Mononuclear cell (primary cell): ENCODE results near the gene KRTAP10-9. TPM values are rescaled to one million over a fixed set of nuclear protein-coding genes. Genes with fewer than 3 reads are reported as not detected.
"Not testable (repeated sequence)": the region's sequence is repeated elsewhere in the genome, so short reads cannot be mapped to it uniquely, and the experiment has no call there.

Experiments used
- H3K27me3 ChIP-seq: 2 replicates; pipeline ENCODE4 v1.6.0; 2011; ENCODE audit warnings: low read length, control low read depth; ENCODE audit not compliant: insufficient read depth
- H3K4me1 ChIP-seq: 2 replicates; pipeline ENCODE4 v1.5.1; 2011; ENCODE audit warnings: mild to moderate bottlenecking, low read length, control low read depth; ENCODE audit not compliant: insufficient read depth
- H3K4me3 ChIP-seq: 2 replicates; pipeline ENCODE4 v1.5.1; 2011; ENCODE audit warnings: mild to moderate bottlenecking, low read length, moderate library complexity
- H3K9me3 ChIP-seq: 2 replicates; pipeline ENCODE4 v1.5.1; 2011; ENCODE audit warnings: low read depth, mild to moderate bottlenecking, control low read depth, low read length
- total RNA-seq: library from RNA; depleted of rRNA; stranded (reverse); fragments of >200 nt; gene quantifications from one replicate; pipeline ENCODE4 v1.2.3, GENCODE V29; 2012

KRTAP10-9 gene
- total RNA-seq, result not detected

- no peak within 1 kb of the TSS for H3K4me3 ChIP-seq
- H3K4me1 ChIP-seq, result peaks cover 4% of the 10 kb centered on the region
- H3K9me3 ChIP-seq, result peaks cover 23% of the 10 kb centered on the region
- no peaks in the 10 kb centered on the region for H3K27me3 ChIP-seq
Measured at GRCh38 chr21:44626673-44627143, at the start of gene KRTAP10-9. Gene KRTAP10-9, plus strand, starts transcription at chr21:44627093. Its CDS starts 79 bp downstream, at chr21:44627172.

GRCh38 chr21:44578371-44579055 is 48.4 kb upstream of the KRTAP10-9 start:
- no peaks in the 10 kb centered on the region for H3K4me1 ChIP-seq
- no peak overlapping the region for H3K4me3 ChIP-seq
- H3K27me3 ChIP-seq, result no peaks in the 10 kb centered on the region
- no peaks in the 10 kb centered on the region for H3K9me3 ChIP-seq

GRCh38 chr21:44579056-44579832 is 47.6 kb upstream of the KRTAP10-9 start:
- Histone ChIP-seq H3K4me3 (no peak overlapping the region), H3K27me3 (peaks cover 2% of the 10 kb centered on the region), H3K4me1 (no peaks in the 10 kb centered on the region), H3K9me3 (no peaks in the 10 kb centered on the region)

- Histone ChIP-seq H3K9me3 (no peaks in the 10 kb centered on the region), H3K27me3 (peaks cover 3% of the 10 kb centered on the region), H3K4me3 (no peak overlapping the region), H3K4me1 (no peaks in the 10 kb centered on the region)
Measured at GRCh38 chr21:44579833-44580144, 47.1 kb upstream of the KRTAP10-9 start.

GRCh38 chr21:44580231-44580821 is 46.6 kb upstream of the KRTAP10-9 start, which contains the start of gene KRTAP10-5:
Gene KRTAP10-5, minus strand, starts transcription at chr21:44580604. Its CDS starts 26 bp downstream, at chr21:44580578.
- not testable (repeated sequence) for H3K27me3 ChIP-seq, H3K4me1 ChIP-seq, H3K4me3 ChIP-seq, H3K9me3 ChIP-seq

- no peak overlapping the region for H3K4me3 ChIP-seq
- H3K27me3 ChIP-seq, result peaks cover 7% of the 10 kb centered on the region
- H3K9me3 ChIP-seq, result no peaks in the 10 kb centered on the region
- H3K4me1 ChIP-seq, result no peaks in the 10 kb centered on the region
Measured at GRCh38 chr21:44581158-44581557, 45.7 kb upstream of the KRTAP10-9 start.

- Histone ChIP-seq H3K4me3 (no peak overlapping the region), H3K9me3 (no peaks in the 10 kb centered on the region), H3K4me1 (no peaks in the 10 kb centered on the region), H3K27me3 (peaks cover 7% of the 10 kb centered on the region)
Measured at GRCh38 chr21:44582055-44582454, 44.8 kb upstream of the KRTAP10-9 start.

- no peaks in the 10 kb centered on the region for H3K4me1 ChIP-seq
- no peak overlapping the region for H3K4me3 ChIP-seq
- peaks cover 7% of the 10 kb centered on the region for H3K27me3 ChIP-seq
- H3K9me3 ChIP-seq, result no peaks in the 10 kb centered on the region
Measured at GRCh38 chr21:44583089-44583799, 43.6 kb upstream of the KRTAP10-9 start.

GRCh38 chr21:44583800-44584147 is 43.1 kb upstream of the KRTAP10-9 start:
- H3K27me3 ChIP-seq, result peaks cover 7% of the 10 kb centered on the region
- no peaks in the 10 kb centered on the region for H3K4me1 ChIP-seq

GRCh38 chr21:44585892-44586291 is 41.0 kb upstream of the KRTAP10-9 start:
- no peak overlapping the region for H3K4me3 ChIP-seq
- no peaks in the 10 kb centered on the region for H3K4me1 ChIP-seq
- H3K27me3 ChIP-seq, result peaks cover 7% of the 10 kb centered on the region
- no peaks in the 10 kb centered on the region for H3K9me3 ChIP-seq

More at GRCh38 chr21:44583800-44584147, 43.1 kb upstream of the KRTAP10-9 start:
- no peak overlapping the region for H3K4me3 ChIP-seq
- H3K9me3 ChIP-seq, result no peaks in the 10 kb centered on the region

GRCh38 chr21:44589094-44589493 is 37.8 kb upstream of the KRTAP10-9 start:
- peaks cover 7% of the 10 kb centered on the region for H3K27me3 ChIP-seq
- H3K9me3 ChIP-seq, result no peaks in the 10 kb centered on the region
- no peak overlapping the region for H3K4me3 ChIP-seq
- no peaks in the 10 kb centered on the region for H3K4me1 ChIP-seq

- H3K27me3 ChIP-seq, result peaks cover 4% of the 10 kb centered on the region
Measured at GRCh38 chr21:44589586-44590305, 37.1 kb upstream of the KRTAP10-9 start.

GRCh38 chr21:44590311-44590721 is 36.6 kb upstream of the KRTAP10-9 start:
- no peaks in the 10 kb centered on the region for H3K4me1 ChIP-seq
- H3K4me3 ChIP-seq, result no peak overlapping the region
- peaks cover 3% of the 10 kb centered on the region for H3K27me3 ChIP-seq
- no peaks in the 10 kb centered on the region for H3K9me3 ChIP-seq

More at GRCh38 chr21:44589586-44590305, 37.1 kb upstream of the KRTAP10-9 start:
- H3K9me3 ChIP-seq, result no peaks in the 10 kb centered on the region
- H3K4me1 ChIP-seq, result no peaks in the 10 kb centered on the region
- H3K4me3 ChIP-seq, result no peak overlapping the region
